WERI-Rb-1 (cell line): ENCODE results near the gene NEUROG1.

ENCODE experiments used
- DNase-seq: peaks from one replicate; pipeline ENCODE4 v3.0.0-alpha.2; 2020
- H3K27ac ChIP-seq: fragments of 250-450 bp; sonication (Bioruptor Pico); 2 replicates; pipeline ENCODE4 v1.5.1; 2020; ENCODE audit warnings: mild to moderate bottlenecking, moderate library complexity
- H3K27me3 ChIP-seq: fragments of 250-450 bp; sonication (Bioruptor Pico); 2 replicates; pipeline ENCODE4 v1.5.1; 2021; ENCODE audit warnings: mild to moderate bottlenecking, low read depth, moderate library complexity; ENCODE audit not compliant: insufficient read depth, severe bottlenecking
- H3K36me3 ChIP-seq: fragments of 250-450 bp; sonication (Bioruptor Pico); 2 replicates; pipeline ENCODE4 v1.5.1; 2020; ENCODE audit warnings: mild to moderate bottlenecking, moderate library complexity
- H3K4me3 ChIP-seq: 2 replicates; pipeline ENCODE4 v1.5.1; 2011; ENCODE audit warnings: low read depth, mild to moderate bottlenecking, control low read depth, low read length
- H3K9me3 ChIP-seq: fragments of 250-450 bp; sonication (Bioruptor Pico); 2 replicates; pipeline ENCODE4 v1.5.1; 2021; ENCODE audit warnings: mild to moderate bottlenecking, moderate library complexity; ENCODE audit not compliant: severe bottlenecking
- TF ChIP-seq, protein P1 (sequence below): IDR thresholded peaks from 2 replicates; pipeline ENCODE4 v1.5.1; 2011; ENCODE audit warnings: low read depth, mild to moderate bottlenecking, control low read depth, inconsistent platforms, low read length

NEUROG1 gene, protein sequence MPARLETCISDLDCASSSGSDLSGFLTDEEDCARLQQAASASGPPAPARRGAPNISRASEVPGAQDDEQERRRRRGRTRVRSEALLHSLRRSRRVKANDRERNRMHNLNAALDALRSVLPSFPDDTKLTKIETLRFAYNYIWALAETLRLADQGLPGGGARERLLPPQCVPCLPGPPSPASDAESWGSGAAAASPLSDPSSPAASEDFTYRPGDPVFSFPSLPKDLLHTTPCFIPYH

DNA sequence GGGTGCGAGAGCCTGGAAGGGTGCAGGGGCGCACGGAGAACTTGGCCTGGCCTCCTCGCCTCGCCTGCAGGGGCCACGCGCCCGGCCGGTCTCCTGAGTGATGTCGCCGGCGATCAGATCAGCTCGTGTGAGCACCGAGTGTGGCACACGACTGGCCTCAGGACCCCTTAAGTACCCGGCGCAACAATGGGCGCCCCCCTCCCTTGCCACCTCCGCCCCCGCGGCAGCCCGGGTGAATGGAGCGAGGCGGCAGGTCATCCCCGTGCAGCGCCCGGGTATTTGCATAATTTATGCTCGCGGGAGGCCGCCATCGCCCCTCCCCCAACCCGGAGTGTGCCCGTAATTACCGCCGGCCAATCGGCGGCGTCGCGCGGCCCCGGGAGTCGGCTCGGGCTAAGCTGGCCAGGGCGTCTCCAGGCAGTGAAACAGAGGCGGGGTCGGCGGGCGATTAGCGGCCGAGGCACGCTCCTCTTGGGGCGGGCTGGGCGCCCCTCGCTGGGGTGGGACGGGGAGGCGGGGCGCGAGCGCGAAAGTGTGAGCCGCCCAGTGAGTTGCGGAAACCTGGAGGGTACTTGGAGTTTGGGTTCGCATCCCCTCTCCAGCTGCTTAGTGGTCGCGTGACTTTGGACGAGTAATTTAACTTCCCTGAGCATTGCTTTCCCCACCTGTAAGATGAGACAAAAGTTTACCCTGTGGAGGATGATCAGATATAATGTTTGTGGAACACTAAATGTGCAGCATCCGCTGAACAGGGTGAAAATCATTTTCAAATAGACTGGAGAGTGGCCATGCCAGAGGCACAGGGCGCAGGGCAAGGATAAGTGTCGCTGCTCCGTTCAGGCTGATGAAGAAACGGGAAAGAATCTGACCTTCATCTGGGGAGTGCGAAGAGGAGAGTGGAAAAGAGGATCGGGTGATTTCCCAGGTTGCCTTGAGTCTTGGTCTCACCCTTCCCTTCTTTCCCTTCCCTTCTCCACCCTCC lies at the start of gene NEUROG1:
Gene NEUROG1, minus strand, starts transcription at position 145 of the 982 bp plus-strand sequence. CDS start 274 bp downstream, outside the sequence.
- Histone ChIP-seq H3K27me3 (no peaks in the 10 kb centered on the region), H3K36me3 (no peaks in the 10 kb centered on the region), H3K27ac (no peak within 1 kb of the TSS), H3K9me3 (peaks cover 4% of the 10 kb centered on the region), H3K4me3 (no peak within 1 kb of the TSS)
- DNase-seq: no peak
- TF ChIP-seq, protein P1, sequence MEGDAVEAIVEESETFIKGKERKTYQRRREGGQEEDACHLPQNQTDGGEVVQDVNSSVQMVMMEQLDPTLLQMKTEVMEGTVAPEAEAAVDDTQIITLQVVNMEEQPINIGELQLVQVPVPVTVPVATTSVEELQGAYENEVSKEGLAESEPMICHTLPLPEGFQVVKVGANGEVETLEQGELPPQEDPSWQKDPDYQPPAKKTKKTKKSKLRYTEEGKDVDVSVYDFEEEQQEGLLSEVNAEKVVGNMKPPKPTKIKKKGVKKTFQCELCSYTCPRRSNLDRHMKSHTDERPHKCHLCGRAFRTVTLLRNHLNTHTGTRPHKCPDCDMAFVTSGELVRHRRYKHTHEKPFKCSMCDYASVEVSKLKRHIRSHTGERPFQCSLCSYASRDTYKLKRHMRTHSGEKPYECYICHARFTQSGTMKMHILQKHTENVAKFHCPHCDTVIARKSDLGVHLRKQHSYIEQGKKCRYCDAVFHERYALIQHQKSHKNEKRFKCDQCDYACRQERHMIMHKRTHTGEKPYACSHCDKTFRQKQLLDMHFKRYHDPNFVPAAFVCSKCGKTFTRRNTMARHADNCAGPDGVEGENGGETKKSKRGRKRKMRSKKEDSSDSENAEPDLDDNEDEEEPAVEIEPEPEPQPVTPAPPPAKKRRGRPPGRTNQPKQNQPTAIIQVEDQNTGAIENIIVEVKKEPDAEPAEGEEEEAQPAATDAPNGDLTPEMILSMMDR: no peak

DNA sequence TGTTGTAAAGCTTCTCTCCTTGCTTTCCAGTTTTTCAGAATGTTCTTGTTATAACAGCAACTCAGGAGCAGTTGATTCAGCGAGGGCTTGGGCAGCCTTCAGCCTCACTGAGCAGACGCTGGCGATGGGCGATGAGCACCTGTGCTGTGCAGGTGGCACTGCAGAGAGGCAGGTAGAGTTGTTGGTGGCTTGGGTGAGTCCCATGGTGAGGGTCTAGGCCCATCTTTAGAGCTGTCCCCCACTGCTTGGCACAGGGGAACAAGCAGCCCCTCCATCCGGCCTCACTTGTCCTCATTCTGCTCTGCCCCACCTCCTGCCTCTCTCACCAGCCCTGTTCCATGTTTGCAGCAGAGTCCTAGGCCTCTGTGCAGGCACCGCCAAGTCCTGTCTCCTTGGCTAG lies 49.2 kb upstream of the NEUROG1 start:
- DNase-seq: no peak
- H3K4me3 ChIP-seq: no peak overlapping the region
- TF ChIP-seq, protein P1: no peak
- H3K27me3 ChIP-seq: peaks cover 69% of the 10 kb centered on the region
- H3K36me3 ChIP-seq: no peaks in the 10 kb centered on the region
- H3K9me3 ChIP-seq: no peaks in the 10 kb centered on the region
- H3K27ac ChIP-seq: no peak overlapping the region

DNA sequence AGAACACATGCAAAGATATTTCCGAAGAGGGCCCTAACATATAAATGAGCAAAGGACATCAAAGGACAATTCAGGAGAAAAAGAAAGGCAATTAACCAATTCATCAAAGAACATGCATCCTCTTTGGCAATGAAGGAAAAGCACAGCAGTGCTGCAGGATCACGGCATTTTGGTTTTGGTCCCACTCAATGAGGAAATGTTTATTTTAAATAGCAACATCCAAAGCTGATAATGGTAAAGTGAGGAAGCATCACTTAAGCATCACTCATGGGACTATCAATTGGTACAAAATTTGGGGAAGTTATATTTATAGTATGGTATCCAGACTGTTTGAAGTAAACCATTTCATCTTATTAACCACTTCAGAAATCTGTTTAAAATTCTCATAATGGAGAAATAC lies 48.5 kb upstream of the NEUROG1 start:
- H3K36me3 ChIP-seq: no peaks in the 10 kb centered on the region
- TF ChIP-seq, protein P1: no peak
- DNase-seq: no peak
- H3K4me3 ChIP-seq: no peak overlapping the region
- no peaks in the 10 kb centered on the region for H3K9me3 ChIP-seq
- H3K27ac ChIP-seq: no peak overlapping the region
- peaks cover 69% of the 10 kb centered on the region for H3K27me3 ChIP-seq

DNA sequence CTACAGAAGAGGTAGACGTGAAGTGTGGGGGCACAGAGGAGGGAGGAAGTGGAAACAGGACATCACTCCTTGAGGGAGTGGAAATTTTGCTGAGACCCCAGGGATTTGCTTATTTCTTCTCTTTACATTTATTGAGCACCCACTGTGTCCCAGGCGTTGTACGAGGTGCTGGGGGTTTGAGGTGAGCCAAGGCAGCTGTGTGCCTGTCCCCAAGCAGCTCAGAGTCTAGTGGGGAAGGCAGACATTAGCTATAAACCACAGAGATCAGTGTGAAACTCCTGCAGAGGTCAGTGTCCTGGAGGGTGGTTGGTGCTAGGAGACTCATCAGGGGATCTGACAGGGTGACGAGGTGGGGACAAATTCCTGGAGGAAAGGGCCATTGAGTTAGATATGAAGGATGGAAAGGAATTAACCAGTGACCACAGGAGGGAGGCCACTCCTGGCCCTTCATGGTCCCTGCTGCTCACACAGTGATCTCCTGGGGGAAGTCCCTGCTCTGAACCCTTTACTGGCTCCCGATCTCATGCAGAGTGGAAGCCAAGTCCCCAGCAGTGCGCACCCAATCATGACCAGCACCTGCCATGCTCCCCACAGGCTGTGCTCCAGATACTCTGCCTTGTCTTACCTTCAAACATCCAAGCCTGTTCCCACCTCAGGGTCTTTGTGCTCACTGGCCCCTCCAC lies 46.5 kb upstream of the NEUROG1 start:
- Histone ChIP-seq H3K4me3 (no peak overlapping the region), H3K9me3 (peaks cover 3% of the 10 kb centered on the region), H3K27me3 (peaks cover 71% of the 10 kb centered on the region), H3K36me3 (no peaks in the 10 kb centered on the region), H3K27ac (no peak overlapping the region)
- TF ChIP-seq, protein P1: no peak
- no peak for DNase-seq

DNA sequence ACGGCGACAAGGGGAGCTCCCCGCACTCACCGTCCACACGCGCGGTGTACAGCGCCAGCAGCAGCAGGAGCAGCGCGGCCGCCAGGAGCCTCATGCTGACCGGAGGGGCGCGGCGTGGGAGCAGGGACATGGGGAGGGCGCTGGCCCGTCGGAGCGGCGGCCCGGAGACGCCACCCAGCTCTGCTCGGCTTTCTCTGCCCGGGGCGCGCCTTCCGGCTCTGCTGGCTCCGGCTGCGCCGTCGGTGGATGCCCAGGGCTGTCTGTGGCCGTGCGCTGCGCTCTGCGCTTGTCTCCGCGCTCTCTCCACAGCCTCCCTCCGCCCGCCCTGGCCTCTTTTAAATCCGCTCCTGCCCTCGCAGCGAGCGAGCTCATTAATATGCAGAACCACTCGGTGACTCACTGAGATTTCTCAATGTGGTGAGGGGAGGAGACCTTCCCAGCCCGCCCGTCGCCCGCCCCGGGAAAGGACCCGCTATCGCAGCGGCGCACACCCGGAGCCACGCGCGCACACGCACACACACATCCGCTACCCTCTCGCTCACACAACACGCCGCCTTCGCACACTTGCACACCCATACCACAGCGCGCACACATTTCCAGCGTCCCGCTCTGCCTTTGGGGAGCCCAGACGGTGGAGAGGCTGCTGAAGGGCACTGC lies 43.0 kb upstream of the NEUROG1 start, which contains the start of gene CXCL14:
Gene CXCL14, minus strand, starts transcription at position 307 of the 657 bp plus-strand sequence. Its CDS starts 213 bp downstream, at position 94.
- Histone ChIP-seq H3K4me3 (peak within 1 kb of the TSS; percentile 13), H3K27ac (no peak within 1 kb of the TSS), H3K27me3 (peaks cover 54% of the 10 kb centered on the region), H3K36me3 (no peaks in the 10 kb centered on the region), H3K9me3 (peaks cover 3% of the 10 kb centered on the region)
- peak; percentile 53 for DNase-seq
- TF ChIP-seq, protein P1: no peak
